Measurements from ENCODE around the gene MTCL1. TPM values are rescaled to one million over a fixed set of nuclear protein-coding genes. Genes with fewer than 3 reads are reported as not detected.

The MTCL1 gene
- total and polyA plus RNA-seq, 2 experiments from 2014 or later: 10.6 to 19.7 TPM

DNA sequence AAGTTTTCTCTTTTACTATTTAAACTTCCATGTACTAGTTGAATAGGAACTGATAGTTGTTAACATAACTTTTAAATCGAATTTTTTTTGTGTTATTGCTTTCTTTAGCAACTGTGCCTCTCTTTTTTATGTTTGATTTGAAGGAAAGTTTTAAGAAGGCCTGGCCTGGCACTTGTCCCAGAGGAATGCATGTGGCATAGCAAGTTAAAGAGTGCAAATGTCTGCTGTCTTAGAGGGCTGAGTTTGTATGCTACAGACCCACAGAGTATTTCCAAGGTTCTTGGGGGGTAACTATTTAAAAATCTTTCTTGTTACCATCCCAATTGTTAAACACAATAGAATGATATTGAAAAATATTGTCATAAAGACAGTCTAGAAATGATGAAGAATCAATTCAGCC, 47.0 kb downstream of the MTCL1 start:
- Histone ChIP-seq H2AFZ (no peak overlapping the region), H4K20me1 (ENCODE audit: insufficient read depth, poor library complexity, severe bottlenecking) (no peaks in the 10 kb centered on the region), H3K36me3 (replicated peaks; ENCODE audit: insufficient read depth, low read depth) (no peaks in the 10 kb centered on the region), H3K4me2 (no peak overlapping the region), H3K27me3 (no peaks in the 10 kb centered on the region), H3K79me2 (no peaks in the 10 kb centered on the region), H3K4me1 (ENCODE audit: insufficient read depth) (peaks cover 22% of the 10 kb centered on the region), H3K27ac (no peak overlapping the region), H3K9me3 (ENCODE audit: low read depth) (no peaks in the 10 kb centered on the region), H3K9me2 (replicated peaks; ENCODE audit: insufficient read depth) (no peaks in the 10 kb centered on the region), H3K4me3 (no peak overlapping the region)
- no peak for TF ChIP-seq EZH2phosphoT487 (IDR thresholded peaks at IDR 0.05; ENCODE audit: low read depth, severe bottlenecking, unreplicated experiment)
- no peak for TF ChIP-seq EZH2 (IDR thresholded peaks at IDR 0.05; ENCODE audit: borderline replicate concordance)
- TF ChIP-seq, protein P1, sequence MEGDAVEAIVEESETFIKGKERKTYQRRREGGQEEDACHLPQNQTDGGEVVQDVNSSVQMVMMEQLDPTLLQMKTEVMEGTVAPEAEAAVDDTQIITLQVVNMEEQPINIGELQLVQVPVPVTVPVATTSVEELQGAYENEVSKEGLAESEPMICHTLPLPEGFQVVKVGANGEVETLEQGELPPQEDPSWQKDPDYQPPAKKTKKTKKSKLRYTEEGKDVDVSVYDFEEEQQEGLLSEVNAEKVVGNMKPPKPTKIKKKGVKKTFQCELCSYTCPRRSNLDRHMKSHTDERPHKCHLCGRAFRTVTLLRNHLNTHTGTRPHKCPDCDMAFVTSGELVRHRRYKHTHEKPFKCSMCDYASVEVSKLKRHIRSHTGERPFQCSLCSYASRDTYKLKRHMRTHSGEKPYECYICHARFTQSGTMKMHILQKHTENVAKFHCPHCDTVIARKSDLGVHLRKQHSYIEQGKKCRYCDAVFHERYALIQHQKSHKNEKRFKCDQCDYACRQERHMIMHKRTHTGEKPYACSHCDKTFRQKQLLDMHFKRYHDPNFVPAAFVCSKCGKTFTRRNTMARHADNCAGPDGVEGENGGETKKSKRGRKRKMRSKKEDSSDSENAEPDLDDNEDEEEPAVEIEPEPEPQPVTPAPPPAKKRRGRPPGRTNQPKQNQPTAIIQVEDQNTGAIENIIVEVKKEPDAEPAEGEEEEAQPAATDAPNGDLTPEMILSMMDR (IDR thresholded peaks at IDR 0.05; ENCODE audit: poor library complexity): no peak
- WGBS (ENCODE audit: low lambda C conversion rate, missing lambda C conversion rate): 65% methylated on average over 1 of the region's 1 CpG
- DNase-seq (ENCODE audit: low spot score): no peak

DNA sequence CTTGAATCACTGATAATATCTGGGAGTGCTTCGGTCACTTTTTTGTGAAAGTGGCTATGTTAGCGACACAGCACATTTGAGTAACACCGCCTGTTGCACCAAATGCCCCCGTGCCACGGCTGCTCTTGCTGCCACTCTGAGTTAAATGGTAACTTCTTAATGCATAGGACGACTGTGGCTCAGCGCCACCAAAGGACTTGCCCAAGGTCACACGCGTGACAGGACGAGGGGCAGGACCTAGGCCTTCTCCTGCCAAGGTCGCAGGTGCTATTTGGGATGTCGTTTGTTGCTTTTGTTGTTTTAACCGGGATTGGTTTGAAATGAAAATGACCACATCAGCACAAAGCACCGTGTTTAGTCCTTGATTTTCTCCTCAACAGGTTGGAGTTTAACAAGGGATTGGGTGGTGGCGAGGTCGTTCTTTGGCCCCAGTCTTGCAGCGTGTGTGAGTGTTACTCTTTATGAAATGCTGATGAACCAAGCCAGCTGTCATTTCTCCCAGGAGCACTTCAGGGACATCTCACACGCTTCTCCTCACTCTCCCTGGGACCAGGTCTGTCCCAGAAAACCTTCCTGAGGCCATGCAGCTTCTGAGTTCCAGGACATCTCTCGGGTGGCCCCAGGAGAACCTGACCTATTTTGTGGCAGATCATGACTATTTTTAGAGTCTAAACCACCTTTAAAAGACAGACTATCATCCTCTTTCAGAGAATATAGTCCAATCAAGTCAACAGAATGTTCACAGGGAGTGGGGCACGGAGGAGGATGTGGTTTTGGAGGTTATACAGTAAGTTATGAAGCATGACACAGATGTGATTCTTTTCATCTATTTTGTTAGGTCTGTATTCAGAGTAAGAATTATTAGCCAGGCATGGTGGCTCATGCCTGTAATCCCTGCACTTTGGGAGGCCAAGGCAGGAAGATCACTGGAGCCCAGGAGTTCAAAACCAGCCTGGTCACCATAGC, 49.9 kb downstream of the MTCL1 start:
- TF ChIP-seq, protein P1 (IDR thresholded peaks at IDR 0.05; ENCODE audit: poor library complexity): no peak
- TF ChIP-seq EZH2 (IDR thresholded peaks at IDR 0.05; ENCODE audit: borderline replicate concordance) (no peak), EZH2phosphoT487 (IDR thresholded peaks at IDR 0.05; ENCODE audit: low read depth, severe bottlenecking, unreplicated experiment) (no peak)
- Histone ChIP-seq H3K27ac (no peak overlapping the region), H3K9me3 (ENCODE audit: low read depth) (no peaks in the 10 kb centered on the region), H2AFZ (no peak overlapping the region), H3K27me3 (no peaks in the 10 kb centered on the region), H3K36me3 (replicated peaks; ENCODE audit: insufficient read depth, low read depth) (no peaks in the 10 kb centered on the region), H3K4me1 (ENCODE audit: insufficient read depth) (peaks cover 21% of the 10 kb centered on the region), H3K4me2 (no peak overlapping the region), H3K79me2 (peaks cover 2% of the 10 kb centered on the region), H3K9me2 (replicated peaks; ENCODE audit: insufficient read depth) (no peaks in the 10 kb centered on the region), H4K20me1 (ENCODE audit: insufficient read depth, poor library complexity, severe bottlenecking) (no peaks in the 10 kb centered on the region), H3K4me3 (no peak overlapping the region)
- 92% methylated on average over 20 of the region's 20 CpGs for WGBS (ENCODE audit: low lambda C conversion rate, missing lambda C conversion rate)
- no peak for DNase-seq (ENCODE audit: low spot score)

DNA sequence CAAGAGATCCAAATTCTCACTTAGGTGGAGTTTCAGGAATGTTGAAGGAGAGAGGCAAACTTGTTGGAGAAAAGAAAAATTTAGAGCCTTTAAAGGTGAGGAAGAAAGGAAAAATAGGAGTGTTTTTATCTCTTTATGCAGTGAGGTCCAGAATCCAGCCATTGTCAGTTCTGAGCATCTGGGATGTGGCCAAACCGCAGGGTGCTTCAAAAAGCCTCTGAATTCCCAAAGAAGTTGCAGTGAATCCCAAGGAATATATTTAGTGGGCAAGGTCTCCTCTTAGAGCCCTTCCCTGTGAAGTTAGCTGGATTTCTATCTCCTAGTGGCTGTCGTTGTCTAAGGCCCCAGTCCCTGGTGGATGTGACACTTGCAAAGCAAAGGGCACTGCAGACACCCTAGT, 51.2 kb downstream of the MTCL1 start:
- Histone ChIP-seq H2AFZ (no peak overlapping the region), H3K27ac (no peak overlapping the region)

More for the DNA sequence above, 51.2 kb downstream of the MTCL1 start:
- peaks cover 12% of the 10 kb centered on the region for H3K4me1 ChIP-seq (ENCODE audit: insufficient read depth)
- H3K36me3 ChIP-seq (replicated peaks; ENCODE audit: insufficient read depth, low read depth): no peaks in the 10 kb centered on the region
- H3K4me2 ChIP-seq: no peak overlapping the region
- no peak overlapping the region for H3K4me3 ChIP-seq
- no peak for TF ChIP-seq EZH2 (IDR thresholded peaks at IDR 0.05; ENCODE audit: borderline replicate concordance)
- TF ChIP-seq, protein P1 (IDR thresholded peaks at IDR 0.05; ENCODE audit: poor library complexity): no peak
- no peak for TF ChIP-seq EZH2phosphoT487 (IDR thresholded peaks at IDR 0.05; ENCODE audit: low read depth, severe bottlenecking, unreplicated experiment)
- H4K20me1 ChIP-seq (ENCODE audit: insufficient read depth, poor library complexity, severe bottlenecking): no peaks in the 10 kb centered on the region
- 97% methylated on average over 2 of the region's 2 CpGs for WGBS (ENCODE audit: low lambda C conversion rate, missing lambda C conversion rate)
- H3K27me3 ChIP-seq: no peaks in the 10 kb centered on the region
- no peaks in the 10 kb centered on the region for H3K9me2 ChIP-seq (replicated peaks; ENCODE audit: insufficient read depth)
- peaks cover 2% of the 10 kb centered on the region for H3K79me2 ChIP-seq
- no peak for DNase-seq (ENCODE audit: low spot score)
- no peaks in the 10 kb centered on the region for H3K9me3 ChIP-seq (ENCODE audit: low read depth)

Measured in hepatocyte (in vitro differentiated cells).